HepG2 (cell line): ENCODE results near the gene KRT36. TPM values are rescaled to one million over a fixed set of nuclear protein-coding genes. Genes with fewer than 3 reads are reported as not detected.

Experiments used
- ATAC-seq: fragments of 200-7000 bp; cut with Tn5 transposase; 3 replicates; pipeline ENCODE4 v1.9.1; 2020; ENCODE audit warnings: mild to moderate bottlenecking, moderate library complexity
- BruUV-seq: library from RNA; stranded (reverse); fragments of 400-500 nt; replicated peaks from 2 replicates; lab custom pipeline; 2021; lab: Mats Ljungman, UMichigan
- CTCF ChIA-PET: fragments of 300-600 bp; formaldehyde crosslinking; extraction: SDS; loops from one replicate; lab custom pipeline; 2021; ENCODE audit warnings: low total read pairs, inconsistent platforms, low intra/inter-chr PET ratio; lab: Yijun Ruan, JAX
- POLR2A ChIA-PET: fragments of 350-600 bp; sonication (Branson Sonifier 250); formaldehyde crosslinking; loops from one replicate; lab custom pipeline; 2020; ENCODE audit warnings: antibody characterized with exemption, inconsistent platforms; lab: Yijun Ruan, JAX
- DNase-seq: peaks from one replicate; pipeline ENCODE4 v3.0.0-alpha.2; 2015; ENCODE audit warnings: low spot score
- FAIRE-seq: peaks from 3 replicates; lab custom pipeline; 2011; peaks lifted over from hg19 to GRCh38; lab: Jason Lieb, UNC
- H2AFZ ChIP-seq: one replicate; pipeline ENCODE4 v1.6.1; 2011; ENCODE audit warnings: low read length, inconsistent platforms
- H3K27ac ChIP-seq: fragments of 300-600 bp; 3 replicates; pipeline ENCODE4 v1.8.0; 2011; ENCODE audit warnings: mixed run types, mild to moderate bottlenecking, mixed read lengths, low read length, inconsistent platforms; ENCODE audit not compliant: insufficient read depth; ENCODE audit errors: extremely low read length
- H3K27me3 ChIP-seq, 2 experiments: fragments of 200-600 bp in 1 of 2; 2 replicates in 1 of 2; 3 replicates in 1 of 2; pipeline versions ENCODE4 v1.6.0 to v1.8.0; 2011; ENCODE audit warnings: low read length in 2 of 2, mild to moderate bottlenecking in 2 of 2, moderate library complexity in 2 of 2, inconsistent platforms in 1 of 2; ENCODE audit not compliant: insufficient read depth in 2 of 2, control insufficient read depth in 1 of 2
- H3K36me3 ChIP-seq, 2 experiments: fragments of 200-600 bp in 1 of 2; replicated peaks in 1 of 2; 2 replicates in 1 of 2; 3 replicates in 1 of 2; pipeline versions ENCODE4 v1.5.1 to v1.8.0; 2011; ENCODE audit warnings: low read length in 2 of 2, inconsistent platforms in 1 of 2; ENCODE audit not compliant: insufficient read depth in 2 of 2, control insufficient read depth in 1 of 2
- H3K4me1 ChIP-seq: 2 replicates; pipeline ENCODE4 v1.5.1; 2012; ENCODE audit warnings: low read length, inconsistent platforms; ENCODE audit not compliant: insufficient read depth
- H3K4me2 ChIP-seq: 2 replicates; pipeline ENCODE4 v1.6.0; 2011; ENCODE audit warnings: low read depth, low read length, inconsistent platforms
- H3K4me3 ChIP-seq, 3 experiments: fragments of 200-600 bp in 1 of 3; sonication (generic), shearing (Covaris generic) in 1 of 3; replicated peaks in 1 of 3; 2 replicates each; pipeline ENCODE4 v1.5.1; 2011 to 2016; ENCODE audit warnings: low read length in 3 of 3, inconsistent platforms in 2 of 3, low read depth in 2 of 3, mild to moderate bottlenecking in 2 of 3, control low read depth in 1 of 3, mixed read lengths in 1 of 3; ENCODE audit not compliant: insufficient read depth in 1 of 3
- H3K79me2 ChIP-seq: one replicate; pipeline ENCODE4 v1.6.1; 2011; ENCODE audit warnings: low read length, inconsistent platforms; ENCODE audit not compliant: insufficient read depth
- H3K9ac ChIP-seq: 2 replicates; pipeline ENCODE4 v1.6.0; 2011; ENCODE audit warnings: mild to moderate bottlenecking, low read depth, low read length, inconsistent platforms; ENCODE audit not compliant: insufficient read depth
- H3K9me3 ChIP-seq: 2 replicates; pipeline ENCODE4 v1.5.1; 2012; ENCODE audit warnings: mild to moderate bottlenecking, low read length
- H4K20me1 ChIP-seq: 2 replicates; pipeline ENCODE4 v1.6.0; 2011; ENCODE audit warnings: inconsistent platforms, mild to moderate bottlenecking, low read length, moderate library complexity; ENCODE audit not compliant: insufficient read depth
- ATF4 ChIP-seq, 2 experiments: fragments of 450-650 bp in 1 of 2; sonication (generic) in 1 of 2; formaldehyde crosslinking; IDR thresholded peaks; 2 replicates each; pipeline versions ENCODE4 v1.5.0 to v1.8.0; 2020 to 2022; ENCODE audit warnings: mild to moderate bottlenecking in 1 of 2, missing genetic modification reagents in 1 of 2
- EP300 ChIP-seq, 3 experiments: sonication (generic) in 1 of 3; formaldehyde crosslinking in 1 of 3; IDR thresholded peaks; 2 replicates each; pipeline versions ENCODE4 v1.5.1 to v1.6.1; 2011 to 2020; ENCODE audit warnings: low read depth in 2 of 3, low read length in 2 of 3, borderline replicate concordance in 1 of 3, improper control_type of control experiment in 1 of 3, mild to moderate bottlenecking in 1 of 3, missing genetic modification reagents in 1 of 3, moderate library complexity in 1 of 3
- FOSL2 ChIP-seq: sonication (generic); formaldehyde crosslinking; IDR thresholded peaks from 2 replicates; pipeline ENCODE4 v1.4.0; 2020; ENCODE audit warnings: missing genetic modification reagents
- MIXL1 ChIP-seq: IDR thresholded peaks from 2 replicates; pipeline ENCODE4 v1.6.1; 2016
- NFKBIZ ChIP-seq: IDR thresholded peaks from 2 replicates; pipeline ENCODE4 v1.6.1; 2018; ENCODE audit warnings: missing genetic modification reagents, missing compliant biosample characterization
- RCOR2 ChIP-seq: IDR thresholded peaks from 2 replicates; pipeline ENCODE4 v1.6.1; 2016; ENCODE audit warnings: missing biosample characterization, missing genetic modification reagents
- USF2 ChIP-seq, 2 experiments: sonication (generic) in 1 of 2; formaldehyde crosslinking in 1 of 2; IDR thresholded peaks; 2 replicates each; pipeline versions ENCODE4 v1.5.1 to v1.6.1; 2011 to 2020; ENCODE audit warnings: borderline replicate concordance in 1 of 2, low read depth in 1 of 2, low read length in 1 of 2, mild to moderate bottlenecking in 1 of 2, missing genetic modification reagents in 1 of 2, moderate library complexity in 1 of 2
- WGBS: methylation state at CpG from one replicate; pipeline ENCODE4 v1.1.6; 2017; ENCODE audit warnings: low lambda C conversion rate; 5-methylcytosine and 5-hydroxymethylcytosine counted together
- in situ Hi-C: cut with HindIII; loops from 2 replicates; pipeline ENCODE4 v1.10.0; 2017; ENCODE audit warnings: low pct_unique_long_range_greater_than_20kb; ENCODE audit not compliant: extremely low pct_ligation_motif_present
- intact Hi-C: fragments of 100-400 bp; cut with micrococcal nuclease; formaldehyde crosslinking; loops from one replicate; pipeline ENCODE4 v1.10.0; 2022; ENCODE audit not compliant: unreplicated experiment
- polyA plus RNA-seq, 8 experiments: library from polyadenylated mRNA; depleted of rRNA in 3 of 8; stranded (reverse) in 7 of 8; unstranded in 1 of 8; fragments of >200 nt; fragmentation: Illumina TruSeq in 4 of 8; extraction: Trizol in 4 of 8; gene quantifications; 2 replicates each; pipeline versions ENCODE4 v1.2.1 to v1.2.3, GENCODE V29; 2011 to 2016; ENCODE audit warnings: low read depth in 4 of 8, missing spikeins in 1 of 8, mixed read lengths in 1 of 8; ENCODE audit not compliant: insufficient read depth in 1 of 8
- total RNA-seq, 5 experiments: library from RNA; depleted of rRNA; stranded (reverse); fragments of >200 nt; fragmentation: Illumina TruSeq; extraction: Trizol; gene quantifications; 2 replicates each; pipeline ENCODE4 v1.2.3, GENCODE V29; 2016; ENCODE audit warnings: low read depth in 1 of 5
- TF ChIP-seq, protein P1 (sequence below): sonication (generic); formaldehyde crosslinking; conservative IDR thresholded peaks from 2 replicates; pipeline ENCODE4 v1.8.0; 2022; ENCODE audit warnings: missing genetic modification reagents

KRT36 gene
- total and polyA plus RNA-seq, 2 of the 13 experiments (the other 11 are each of a cell fraction or from before 2014, with no cell fraction given), result not detected

DNA sequence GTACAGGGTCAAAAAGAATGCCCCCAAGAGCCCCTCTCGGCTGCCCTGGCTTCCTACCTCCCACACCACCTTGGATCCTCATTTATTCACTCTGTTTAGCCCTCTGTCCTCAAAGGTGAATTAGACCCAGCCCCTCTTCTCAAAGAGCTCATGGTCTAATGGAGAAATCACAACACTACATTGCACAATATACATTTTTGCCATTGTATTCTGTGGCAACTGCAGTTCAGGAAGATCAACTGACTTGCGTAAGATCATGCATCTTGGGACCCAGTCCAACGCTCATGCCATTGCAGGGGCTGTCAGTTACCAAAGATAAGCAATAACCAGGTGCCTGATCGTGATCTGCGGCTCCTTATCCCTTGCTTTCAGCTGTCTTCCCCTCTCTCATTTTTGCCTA, 50.3 kb downstream of the KRT36 start (continued):
- TF ChIP-seq FOSL2 (CRISPR knock-in tag) (0 out of 2 replicates have a peak, but pooled peaks have one; percentile 30), EP300 (IDR thresholded peaks at IDR 0.05; ENCODE audit: low read depth in 2 of 2, low read length in 2 of 2) (peak in 1 of 2 experiments; percentile 63; a peak in 1 of 4 replicates), EP300 (CRISPR knock-in tag; IDR thresholded peaks at IDR 0.05; ENCODE audit: borderline replicate concordance) (no peak), ATF4 (CRISPR knock-in tag; IDR thresholded peaks at IDR 0.05) (peak in 1 of 2 experiments; percentile 69; a peak in 1 of 4 replicates), USF2 (IDR thresholded peaks at IDR 0.05; ENCODE audit: low read depth, low read length) (no peak), USF2 (CRISPR knock-in tag; IDR thresholded peaks at IDR 0.05; ENCODE audit: borderline replicate concordance) (no peak), RCOR2 (CRISPR knock-in tag) (no peak)

GRCh38 chr17:41437769-41438168, 51.9 kb downstream of the KRT36 start:
- FAIRE-seq, result no peak
- in situ Hi-C loops, result no loop called here
- H3K9ac ChIP-seq, result no peak overlapping the region

More at GRCh38 chr17:41437769-41438168, 51.9 kb downstream of the KRT36 start:
- Histone ChIP-seq H3K79me2 (no peaks in the 10 kb centered on the region), H3K36me3 (no peaks in the 10 kb centered on the region)
- TF ChIP-seq MIXL1 (CRISPR knock-in tag) (no peak), NFKBIZ (CRISPR knock-in tag) (no peak)
- TF ChIP-seq, protein P1, sequence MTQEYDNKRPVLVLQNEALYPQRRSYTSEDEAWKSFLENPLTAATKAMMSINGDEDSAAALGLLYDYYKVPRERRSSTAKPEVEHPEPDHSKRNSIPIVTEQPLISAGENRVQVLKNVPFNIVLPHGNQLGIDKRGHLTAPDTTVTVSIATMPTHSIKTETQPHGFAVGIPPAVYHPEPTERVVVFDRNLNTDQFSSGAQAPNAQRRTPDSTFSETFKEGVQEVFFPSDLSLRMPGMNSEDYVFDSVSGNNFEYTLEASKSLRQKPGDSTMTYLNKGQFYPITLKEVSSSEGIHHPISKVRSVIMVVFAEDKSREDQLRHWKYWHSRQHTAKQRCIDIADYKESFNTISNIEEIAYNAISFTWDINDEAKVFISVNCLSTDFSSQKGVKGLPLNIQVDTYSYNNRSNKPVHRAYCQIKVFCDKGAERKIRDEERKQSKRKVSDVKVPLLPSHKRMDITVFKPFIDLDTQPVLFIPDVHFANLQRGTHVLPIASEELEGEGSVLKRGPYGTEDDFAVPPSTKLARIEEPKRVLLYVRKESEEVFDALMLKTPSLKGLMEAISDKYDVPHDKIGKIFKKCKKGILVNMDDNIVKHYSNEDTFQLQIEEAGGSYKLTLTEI (CRISPR knock-in tag), result no peak
- TF ChIP-seq, all 625 proteins: peak for 0
- CTCF ChIA-PET, result no interaction called here
- Histone ChIP-seq H3K4me1 (peaks cover 6% of the 10 kb centered on the region; the same call in 1 of the 2 replicates), H3K4me2 (no peak overlapping the region), H3K9me3 (no peaks in the 10 kb centered on the region), H3K4me3 (no peak overlapping the region), H2AFZ (no peak overlapping the region), H3K27ac (no peak overlapping the region), H4K20me1 (no peaks in the 10 kb centered on the region), H3K27me3 (no peaks in the 10 kb centered on the region; a peak in 2 of 5 replicates)
- DNase-seq (no peak), ATAC-seq (no peak)
- intact Hi-C loops, result no loop called here
- BruUV-seq, result no TSS peak
- WGBS, result 65% methylated on average over 9 of the region's 9 CpGs
- POLR2A ChIA-PET, result no interaction called here
